Mesothelial cell of epicardium (in vitro differentiated cells): ENCODE data around the gene TK1. TPM values are rescaled to one million over a fixed set of nuclear protein-coding genes. Genes with fewer than 3 reads are reported as not detected.

Experiments used
- DNase-seq, 2 experiments: peaks; one replicate each; pipeline ENCODE4 v3.0.0; 2021; ENCODE audit warnings: low spot score in 2 of 2; ENCODE audit not compliant: unreplicated experiment in 2 of 2
- H3K27ac Mint-ChIP-seq: 2 replicates; pipeline ENCODE4 v1.8.0; 2021; ENCODE audit warnings: mixed read lengths
- H3K27me3 Mint-ChIP-seq: 2 replicates; pipeline ENCODE4 v1.8.0; 2021; ENCODE audit warnings: low read depth, mixed read lengths
- H3K36me3 Mint-ChIP-seq: 2 replicates; pipeline ENCODE4 v1.8.0; 2021; ENCODE audit warnings: mixed read lengths
- H3K4me1 Mint-ChIP-seq: 2 replicates; pipeline ENCODE4 v1.8.0; 2021; ENCODE audit warnings: mixed read lengths
- H3K4me3 Mint-ChIP-seq: 2 replicates; pipeline ENCODE4 v1.8.0; 2021; ENCODE audit warnings: mild to moderate bottlenecking, moderate library complexity, mixed read lengths
- H3K9me3 Mint-ChIP-seq: 2 replicates; pipeline ENCODE4 v1.8.0; 2021; ENCODE audit warnings: mixed read lengths
- CTCF ChIP-seq: fragments of 200-600 bp; sonication (generic); IDR thresholded peaks from one replicate; pipeline ENCODE4 v1.5.0; 2021; ENCODE audit warnings: antibody characterized with exemption; ENCODE audit not compliant: unreplicated experiment
- total RNA-seq: library from RNA; stranded (reverse); gene quantifications from 3 replicates; pipeline ENCODE4 v1.2.1, GENCODE V29; 2021

TK1 gene
- total RNA-seq, 1 donor from 2014 or later = 23.3 TPM

- no peak overlapping the region for H3K27ac Mint-ChIP-seq
- no peak for DNase-seq
- peaks cover 16% of the 10 kb centered on the region for H3K4me1 Mint-ChIP-seq
- TF ChIP-seq CTCF = no peak
- no peaks in the 10 kb centered on the region for H3K27me3 Mint-ChIP-seq
- peaks cover 22% of the 10 kb centered on the region for H3K36me3 Mint-ChIP-seq
- H3K9me3 Mint-ChIP-seq = no peaks in the 10 kb centered on the region
- H3K4me3 Mint-ChIP-seq = no peak overlapping the region
Measured at GRCh38 chr17:78180508-78180907, 6.3 kb downstream of the TK1 start.

GRCh38 chr17:78180083-78180482, 6.8 kb downstream of the TK1 start:
- Mint-ChIP-seq H3K27me3 (no peaks in the 10 kb centered on the region), H3K27ac (no peak overlapping the region), H3K36me3 (peaks cover 22% of the 10 kb centered on the region), H3K4me1 (peaks cover 12% of the 10 kb centered on the region), H3K9me3 (no peaks in the 10 kb centered on the region), H3K4me3 (no peak overlapping the region)
- no peak for TF ChIP-seq CTCF
- no peak for DNase-seq

GRCh38 chr17:78179372-78179771, 7.5 kb downstream of the TK1 start:
- H3K9me3 Mint-ChIP-seq = no peaks in the 10 kb centered on the region
- peaks cover 7% of the 10 kb centered on the region for H3K4me1 Mint-ChIP-seq
- no peak for DNase-seq
- no peak for TF ChIP-seq CTCF
- H3K27ac Mint-ChIP-seq = no peak overlapping the region
- no peaks in the 10 kb centered on the region for H3K27me3 Mint-ChIP-seq
- no peak overlapping the region for H3K4me3 Mint-ChIP-seq
- peaks cover 22% of the 10 kb centered on the region for H3K36me3 Mint-ChIP-seq

GRCh38 chr17:78176548-78177025, 10.3 kb downstream of the TK1 start:
- Mint-ChIP-seq H3K27ac (no peak overlapping the region), H3K27me3 (no peaks in the 10 kb centered on the region), H3K36me3 (peaks cover 24% of the 10 kb centered on the region), H3K4me3 (no peak overlapping the region), H3K4me1 (peaks cover 15% of the 10 kb centered on the region), H3K9me3 (no peaks in the 10 kb centered on the region)
- peak; percentile 54 to 87 for DNase-seq
- TF ChIP-seq CTCF = peak; percentile 93

GRCh38 chr17:78175643-78175981, 11.2 kb downstream of the TK1 start:
- no peak overlapping the region for H3K4me3 Mint-ChIP-seq
- TF ChIP-seq CTCF = no peak
- no peaks in the 10 kb centered on the region for H3K9me3 Mint-ChIP-seq
- H3K27ac Mint-ChIP-seq = no peak overlapping the region
- H3K4me1 Mint-ChIP-seq = peaks cover 15% of the 10 kb centered on the region
- peaks cover 20% of the 10 kb centered on the region for H3K36me3 Mint-ChIP-seq
- DNase-seq = no peak
- no peaks in the 10 kb centered on the region for H3K27me3 Mint-ChIP-seq
